HEK293 (cell line): ENCODE results near the gene JOSD1.

Experiments used
- CTCF ChIA-PET: fragments of 350-600 bp; formaldehyde crosslinking; extraction: SDS; loops from one replicate; lab custom pipeline; 2021; ENCODE audit warnings: antibody characterized with exemption; lab: Yijun Ruan, JAX
- POLR2A ChIA-PET: fragments of 300-600 bp; formaldehyde crosslinking; extraction: SDS; loops from one replicate; lab custom pipeline; 2020; ENCODE audit warnings: antibody characterized with exemption, inconsistent platforms; lab: Yijun Ruan, JAX
- H3K27ac ChIP-seq: fragments of 200-500 bp; sonication (Bioruptor generic); 2 replicates; pipeline ENCODE4 v1.5.1; 2014; ENCODE audit warnings: low read depth, low read length, control low read depth, inconsistent platforms; ENCODE audit errors: extremely low read depth
- H3K36me3 ChIP-seq, 2 experiments: fragments of 200-500 bp in 1 of 2; sonication (Bioruptor generic) in 1 of 2; 1 replicate in 1 of 2; 2 replicates in 1 of 2; pipeline ENCODE4 v1.5.1; 2014 to 2017; ENCODE audit warnings: inconsistent platforms in 2 of 2, low read length in 2 of 2; ENCODE audit not compliant: control insufficient read depth in 2 of 2, insufficient read depth in 1 of 2
- H3K4me1 ChIP-seq: fragments of 200-500 bp; sonication (Bioruptor generic); 2 replicates; pipeline ENCODE4 v1.5.1; 2014; ENCODE audit warnings: mild to moderate bottlenecking, low read length, inconsistent platforms; ENCODE audit not compliant: control insufficient read depth, insufficient read depth
- H3K4me3 ChIP-seq: 2 replicates; pipeline ENCODE4 v1.5.1; 2011; ENCODE audit warnings: low read depth, mild to moderate bottlenecking, control low read depth, low read length, moderate library complexity
- H3K9me3 ChIP-seq: fragments of 200-500 bp; sonication (Bioruptor generic); 2 replicates; pipeline ENCODE4 v1.5.1; 2014; ENCODE audit warnings: low read depth, low read length, inconsistent platforms; ENCODE audit not compliant: control insufficient read depth, insufficient read depth
- PRDM6 ChIP-seq: fragments of 450-650 bp; formaldehyde crosslinking; IDR thresholded peaks from 2 replicates; pipeline ENCODE4 v1.5.1; 2017; ENCODE audit warnings: missing biosample characterization, missing genetic modification characterization
- REST ChIP-seq: fragments of 450-650 bp; formaldehyde crosslinking; IDR thresholded peaks from 2 replicates; pipeline ENCODE4 v1.5.1; 2016; ENCODE audit warnings: missing biosample characterization, missing genetic modification characterization
- ZBTB10 ChIP-seq: fragments of 450-650 bp; formaldehyde crosslinking; IDR thresholded peaks from 2 replicates; pipeline ENCODE4 v1.5.1; 2016; ENCODE audit warnings: missing biosample characterization, missing genetic modification characterization
- ZBTB11 ChIP-seq: fragments of 450-650 bp; formaldehyde crosslinking; conservative IDR thresholded peaks from 2 replicates; pipeline ENCODE4 v1.5.1; 2016; ENCODE audit warnings: low read depth, missing biosample characterization, missing genetic modification characterization
- ZBTB20 ChIP-seq: fragments of 450-650 bp; formaldehyde crosslinking; IDR thresholded peaks from 2 replicates; pipeline ENCODE4 v1.5.1; 2016; ENCODE audit warnings: missing biosample characterization, missing genetic modification characterization
- ZBTB21 ChIP-seq: fragments of 450-650 bp; formaldehyde crosslinking; IDR thresholded peaks from 2 replicates; pipeline ENCODE4 v1.5.1; 2017; ENCODE audit warnings: missing biosample characterization, missing genetic modification characterization
- ZBTB48 ChIP-seq: fragments of 450-650 bp; formaldehyde crosslinking; IDR thresholded peaks from 2 replicates; pipeline ENCODE4 v1.5.1; 2016; ENCODE audit warnings: missing biosample characterization, missing genetic modification characterization
- ZFP41 ChIP-seq: fragments of 450-650 bp; formaldehyde crosslinking; IDR thresholded peaks from 2 replicates; pipeline ENCODE4 v1.5.1; 2016; ENCODE audit warnings: missing biosample characterization, missing genetic modification characterization, borderline replicate concordance
- ZNF112 ChIP-seq: fragments of 450-650 bp; formaldehyde crosslinking; IDR thresholded peaks from 2 replicates; pipeline ENCODE4 v1.5.0; 2017; ENCODE audit warnings: missing biosample characterization, missing genetic modification characterization
- ZNF114 ChIP-seq: fragments of 450-650 bp; formaldehyde crosslinking; IDR thresholded peaks from 2 replicates; pipeline ENCODE4 v1.5.0; 2017; ENCODE audit warnings: missing biosample characterization, missing genetic modification characterization
- ZNF19 ChIP-seq: fragments of 450-650 bp; formaldehyde crosslinking; IDR thresholded peaks from 2 replicates; pipeline ENCODE4; 2016; ENCODE audit warnings: missing biosample characterization, missing genetic modification characterization, low read depth
- ZNF2 ChIP-seq: fragments of 450-650 bp; formaldehyde crosslinking; IDR thresholded peaks from 2 replicates; pipeline ENCODE4 v1.5.1; 2016; ENCODE audit warnings: missing biosample characterization, missing genetic modification characterization
- ZNF391 ChIP-seq: fragments of 450-650 bp; formaldehyde crosslinking; IDR thresholded peaks from 2 replicates; pipeline ENCODE4 v1.5.1; 2016; ENCODE audit warnings: low read depth, missing biosample characterization, missing genetic modification characterization, borderline replicate concordance
- ZNF549 ChIP-seq: fragments of 450-650 bp; IDR thresholded peaks from 2 replicates; pipeline ENCODE4 v1.5.1; 2018; ENCODE audit warnings: missing biosample characterization, missing genetic modification characterization, mild to moderate bottlenecking, inconsistent platforms, moderate library complexity
- ZNF658 ChIP-seq: fragments of 450-650 bp; formaldehyde crosslinking; IDR thresholded peaks from 2 replicates; pipeline ENCODE4; 2016; ENCODE audit warnings: missing biosample characterization, missing genetic modification characterization
- ZNF660 ChIP-seq: fragments of 450-650 bp; IDR thresholded peaks from 2 replicates; pipeline ENCODE4 v1.5.1; 2018; ENCODE audit warnings: missing biosample characterization, mild to moderate bottlenecking, missing genetic modification characterization
- TF ChIP-seq, protein P1 (sequence below): fragments of 450-650 bp; formaldehyde crosslinking; IDR thresholded peaks from 2 replicates; pipeline ENCODE4 v1.5.1; 2016; ENCODE audit warnings: missing biosample characterization, missing genetic modification characterization, borderline replicate concordance

The JOSD1 gene

GRCh38 chr22:38705235-38706100, 4.7 kb upstream of the JOSD1 start, which contains the start of gene GTPBP1 (continued):
- TF ChIP-seq ZBTB10 (no peak), ZNF549 (no peak), ZNF660 (tag by site-specific recombination) (peak; percentile 87), ZFP41 (no peak), ZNF658 (tag by site-specific recombination) (no peak), ZBTB11 (tag by site-specific recombination) (no peak), ZNF114 (tag by site-specific recombination) (no peak), ZBTB21 (tag by site-specific recombination) (peak; percentile 82), ZNF112 (no peak), ZNF2 (tag by site-specific recombination) (peak; percentile 91; the same call in 1 of the 2 replicates), ZNF19 (no peak)
- TF ChIP-seq, protein P1, sequence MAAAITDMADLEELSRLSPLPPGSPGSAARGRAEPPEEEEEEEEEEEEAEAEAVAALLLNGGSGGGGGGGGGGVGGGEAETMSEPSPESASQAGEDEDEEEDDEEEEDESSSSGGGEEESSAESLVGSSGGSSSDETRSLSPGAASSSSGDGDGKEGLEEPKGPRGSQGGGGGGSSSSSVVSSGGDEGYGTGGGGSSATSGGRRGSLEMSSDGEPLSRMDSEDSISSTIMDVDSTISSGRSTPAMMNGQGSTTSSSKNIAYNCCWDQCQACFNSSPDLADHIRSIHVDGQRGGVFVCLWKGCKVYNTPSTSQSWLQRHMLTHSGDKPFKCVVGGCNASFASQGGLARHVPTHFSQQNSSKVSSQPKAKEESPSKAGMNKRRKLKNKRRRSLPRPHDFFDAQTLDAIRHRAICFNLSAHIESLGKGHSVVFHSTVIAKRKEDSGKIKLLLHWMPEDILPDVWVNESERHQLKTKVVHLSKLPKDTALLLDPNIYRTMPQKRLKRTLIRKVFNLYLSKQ (tag by site-specific recombination): no peak

DNA sequence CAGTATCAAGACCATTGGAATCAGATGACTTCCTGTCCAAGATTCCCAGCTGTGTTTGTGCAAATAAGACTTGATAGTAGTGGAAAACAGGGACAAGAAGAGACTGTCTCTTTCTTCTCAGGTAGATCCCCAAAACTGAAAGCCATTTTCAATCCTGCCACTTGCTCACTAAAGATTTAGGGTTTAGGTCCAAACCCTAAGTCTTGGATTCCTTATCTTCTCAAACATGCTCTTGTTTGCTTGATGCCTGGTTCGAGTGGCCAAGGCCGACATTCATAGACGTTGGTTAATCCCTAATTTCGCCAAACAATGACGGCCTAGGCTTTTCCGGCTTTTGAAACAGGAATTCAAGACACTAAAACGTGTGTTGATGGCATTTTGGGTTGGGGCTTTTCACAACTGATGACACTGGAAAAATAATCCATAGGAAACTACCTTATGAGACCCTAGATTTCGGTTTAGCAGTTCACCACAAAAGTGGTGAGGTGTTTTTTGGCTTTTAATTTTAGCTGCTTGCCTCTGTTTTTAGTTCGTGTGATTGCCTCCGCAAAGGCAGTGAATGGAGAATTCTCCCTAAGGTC, 4.0 kb upstream of the JOSD1 start:
- no peaks in the 10 kb centered on the region for H3K9me3 ChIP-seq
- POLR2A ChIA-PET: no interaction called here
- 0 out of 2 replicates have a peak, but pooled peaks have one; percentile 25 for TF ChIP-seq ZBTB48 (tag by site-specific recombination)
- 0 out of 2 replicates have a peak, but pooled peaks have one; percentile 67 for TF ChIP-seq ZNF391 (tag by site-specific recombination)
- TF ChIP-seq REST (tag by site-specific recombination): no peak
- 0 out of 2 replicates have a peak, but pooled peaks have one; percentile 18 for TF ChIP-seq PRDM6 (tag by site-specific recombination)
- TF ChIP-seq ZBTB20 (tag by site-specific recombination): peak; percentile 32; the same call in 1 of the 2 replicates
- peaks cover 13% of the 10 kb centered on the region for H3K4me1 ChIP-seq
- CTCF ChIA-PET: interaction anchor here (0.9 kb wide), 1 partner anchor 21 kb away, joined by 4 read pairs; no protein-coding TSS in a partner anchor
- peak overlapping the region; percentile 32 for H3K4me3 ChIP-seq
- peaks cover 0 to 14% of the 10 kb centered on the region in 2 experiments; a peak in 1 of 3 replicates for H3K36me3 ChIP-seq
- H3K27ac ChIP-seq: peak overlapping the region; percentile 63
